Measurements from ENCODE around the gene DYNLL2. TPM values are rescaled to one million over a fixed set of nuclear protein-coding genes. Genes with fewer than 3 reads are reported as not detected.
A peak's percentile ranks its signal among the peaks of the same experiment; 100 is the strongest.
"Not testable (repeated sequence)": the region's sequence is repeated elsewhere in the genome, so short reads cannot be mapped to it uniquely, and the experiment has no call there.

DYNLL2 gene
- total and polyA plus RNA-seq, 3 experiments from 2014 or later = 1.4 to 41.0 (median 40.3) TPM

DNA sequence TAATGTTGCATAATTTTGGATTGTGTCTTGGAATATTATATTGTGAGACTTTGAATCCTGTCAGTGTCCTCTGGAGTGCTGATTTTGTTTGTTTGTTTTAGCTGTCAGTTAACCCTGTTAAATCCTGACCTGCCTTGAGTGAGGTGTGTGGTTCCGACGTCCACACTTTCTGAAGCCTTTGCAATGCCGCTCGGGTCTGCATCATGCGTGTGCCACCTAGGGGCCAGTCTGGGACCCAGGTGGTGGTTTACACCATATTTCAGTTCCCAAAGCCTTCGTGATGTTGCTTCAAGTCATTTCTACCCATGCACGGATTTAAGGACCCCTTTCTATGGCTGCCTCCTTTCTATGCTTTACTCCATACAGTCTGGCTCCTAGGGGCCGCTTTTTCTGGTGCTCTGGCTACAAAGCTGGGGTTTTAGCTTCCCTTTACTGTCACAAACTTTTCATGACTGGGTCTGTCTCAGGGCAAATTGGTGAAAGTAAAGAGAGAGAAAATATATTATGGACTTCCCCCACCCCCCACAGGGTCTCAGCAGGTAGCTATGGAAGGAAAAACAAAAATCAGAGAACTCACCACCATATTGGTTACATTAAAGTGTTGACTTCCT lies 53.6 kb downstream of the DYNLL2 start:
- no peak overlapping the region for H3K4me3 Mint-ChIP-seq
- DNase-seq = no peak
- no peaks in the 10 kb centered on the region for H3K36me3 ChIP-seq (ENCODE audit: insufficient read depth, low read length)
- H3K9me3 ChIP-seq (ENCODE audit: low read length) = no peaks in the 10 kb centered on the region
- H3K27me3 Mint-ChIP-seq = peaks cover 2 to 9% of the 10 kb centered on the region in 2 donors
- no peaks in the 10 kb centered on the region for H3K4me1 ChIP-seq (ENCODE audit: insufficient read depth, low read length)
- H3K9me3 Mint-ChIP-seq = peaks cover 5 to 16% (median 14%) of the 10 kb centered on the region in 5 donors
- H3K4me3 ChIP-seq (ENCODE audit: low read length) = no peak overlapping the region
- peaks cover 0 to 29% (median 5%) of the 10 kb centered on the region in 3 donors for H3K36me3 Mint-ChIP-seq
- peaks cover 0 to 4% (median 1%) of the 10 kb centered on the region in 3 donors for H3K4me1 Mint-ChIP-seq
- H3K27ac ChIP-seq (ENCODE audit: low read depth, low read length) = no peak overlapping the region
- ChIA-PET CTCF (interaction anchor here (1.0 to 1.4 kb wide), 3 partner anchors 15 to 63 kb away, joined by 3 to 7 read pairs (median 5); no protein-coding TSS in a partner anchor), POLR2A (no interaction called here)
- no peak overlapping the region for H3K27ac Mint-ChIP-seq
- no peaks in the 10 kb centered on the region for H3K27me3 ChIP-seq (ENCODE audit: insufficient read depth, low read length, poor library complexity, severe bottlenecking)

DNA sequence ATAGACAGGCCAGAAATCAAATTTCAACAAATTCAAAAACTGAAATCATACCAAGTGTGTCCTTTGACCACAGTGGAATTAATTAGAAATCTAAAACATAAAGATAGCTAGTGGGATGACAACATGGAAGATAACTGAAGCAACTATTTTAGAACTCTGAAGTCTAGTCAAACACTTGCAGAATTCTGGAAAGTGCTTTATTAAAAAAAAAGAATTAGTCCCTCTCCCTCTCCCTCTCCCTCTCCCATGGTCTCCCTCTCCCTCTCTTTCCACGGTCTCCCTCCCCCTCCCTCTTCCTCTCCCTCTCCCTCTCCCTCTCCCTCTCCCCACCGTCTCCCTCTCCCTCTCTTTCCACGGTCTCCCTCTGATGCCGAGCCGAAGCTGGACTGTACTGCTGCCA lies 58.3 kb downstream of the DYNLL2 start:
- Histone ChIP-seq H3K36me3 (ENCODE audit: insufficient read depth, low read length) (no peaks in the 10 kb centered on the region), H3K4me3 (ENCODE audit: low read length) (no peak overlapping the region), H3K27me3 (ENCODE audit: insufficient read depth, low read length, poor library complexity, severe bottlenecking) (no peaks in the 10 kb centered on the region), H3K9me3 (ENCODE audit: low read length) (peaks cover 15% of the 10 kb centered on the region), H3K27ac (ENCODE audit: low read depth, low read length) (no peak overlapping the region), H3K4me1 (ENCODE audit: insufficient read depth, low read length) (no peaks in the 10 kb centered on the region)
- Mint-ChIP-seq H3K27me3 (peaks cover 2 to 6% of the 10 kb centered on the region in 2 donors), H3K27ac (no peak overlapping the region), H3K9me3 (peaks cover 28 to 34% (median 32%) of the 10 kb centered on the region in 5 donors), H3K36me3 (peaks cover 6 to 41% (median 18%) of the 10 kb centered on the region in 3 donors), H3K4me1 (peaks cover 0 to 4% (median 2%) of the 10 kb centered on the region in 3 donors), H3K4me3 (no peak overlapping the region)
- ChIA-PET CTCF (no interaction called here), POLR2A (no interaction called here)
- no peak for DNase-seq

DNA sequence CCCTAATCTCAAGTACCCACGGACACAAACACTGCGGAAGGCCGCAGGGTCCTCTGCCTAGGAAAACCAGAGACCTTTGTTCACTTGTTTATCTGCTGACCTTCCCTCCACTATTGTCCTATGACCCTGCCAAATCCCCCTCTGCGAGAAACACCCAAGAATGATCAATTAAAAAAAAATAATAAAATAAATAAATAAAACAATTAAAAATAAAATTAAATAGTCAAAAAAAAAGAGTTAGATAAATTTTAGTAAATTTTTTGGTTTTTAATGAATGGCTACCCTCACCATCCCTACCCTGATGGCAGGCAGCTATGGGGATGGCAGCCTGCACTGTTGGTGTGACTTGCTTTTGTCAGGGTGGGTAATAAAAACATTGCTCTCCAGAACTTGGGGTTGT lies 60.1 kb downstream of the DYNLL2 start:
- CTCF ChIA-PET; H3K27me3 ChIP-seq (ENCODE audit: insufficient read depth, low read length, poor library complexity, severe bottlenecking); H3K27ac Mint-ChIP-seq; H3K4me3 Mint-ChIP-seq; H3K4me1 ChIP-seq (ENCODE audit: insufficient read depth, low read length); H3K4me3 ChIP-seq (ENCODE audit: low read length); DNase-seq; H3K27ac ChIP-seq (ENCODE audit: low read depth, low read length); POLR2A ChIA-PET; H3K27me3 Mint-ChIP-seq; H3K36me3 ChIP-seq (ENCODE audit: insufficient read depth, low read length): not testable (repeated sequence)
- peaks cover 2 to 12% (median 4%) of the 10 kb centered on the region in 3 donors for H3K4me1 Mint-ChIP-seq
- peaks cover 32 to 43% (median 37%) of the 10 kb centered on the region in 5 donors for H3K9me3 Mint-ChIP-seq
- peaks cover 6 to 47% (median 21%) of the 10 kb centered on the region in 3 donors for H3K36me3 Mint-ChIP-seq
- H3K9me3 ChIP-seq (ENCODE audit: low read length) = peaks cover 15% of the 10 kb centered on the region

DNA sequence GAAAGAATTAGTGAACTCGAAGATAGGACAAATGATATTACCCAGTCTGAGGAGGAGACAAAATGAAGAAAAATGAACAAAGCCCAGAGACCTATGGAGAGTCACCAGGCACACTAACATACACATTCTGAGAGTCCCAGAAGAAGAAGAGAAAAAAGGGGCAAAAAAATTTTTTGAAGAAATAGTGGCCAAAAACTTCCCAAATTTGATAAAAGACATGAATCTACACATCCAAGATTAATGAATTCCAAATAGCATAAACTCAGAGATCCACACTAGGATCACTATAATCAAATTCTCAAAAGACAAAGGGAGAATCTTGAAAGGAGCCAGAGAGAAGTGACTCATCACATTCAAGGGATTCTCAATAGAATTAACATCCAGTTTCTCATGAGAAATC lies 61.6 kb downstream of the DYNLL2 start:
- CTCF ChIA-PET = interaction anchor here (1.0 kb wide), 1 partner anchor 9 kb away, joined by 3 read pairs; no protein-coding TSS in a partner anchor
- POLR2A ChIA-PET = no interaction called here
- peaks cover 6 to 58% (median 21%) of the 10 kb centered on the region in 3 donors for H3K36me3 Mint-ChIP-seq
- H3K9me3 Mint-ChIP-seq = peaks cover 32 to 46% (median 37%) of the 10 kb centered on the region in 5 donors
- H3K36me3 ChIP-seq (ENCODE audit: insufficient read depth, low read length) = no peaks in the 10 kb centered on the region
- H3K27me3 ChIP-seq (ENCODE audit: insufficient read depth, low read length, poor library complexity, severe bottlenecking) = no peaks in the 10 kb centered on the region
- H3K4me1 Mint-ChIP-seq = peaks cover 5 to 23% (median 14%) of the 10 kb centered on the region in 3 donors
- no peak overlapping the region for H3K27ac ChIP-seq (ENCODE audit: low read depth, low read length)
- H3K4me3 Mint-ChIP-seq = no peak overlapping the region
- DNase-seq = no peak
- no peak overlapping the region for H3K4me3 ChIP-seq (ENCODE audit: low read length)
- H3K9me3 ChIP-seq (ENCODE audit: low read length) = peaks cover 15% of the 10 kb centered on the region
- no peaks in the 10 kb centered on the region for H3K4me1 ChIP-seq (ENCODE audit: insufficient read depth, low read length)
- H3K27me3 Mint-ChIP-seq = peaks cover 2 to 5% of the 10 kb centered on the region in 2 donors
- H3K27ac Mint-ChIP-seq = peak overlapping the region in 1 of 8 donors; percentile 61

Other genes with a start within 250 kb of the DYNLL2 start
- 10 to 100 TPM; 83.1 to 88.5 TPM for gene MRPS23, start 233.4 kb upstream of the DYNLL2 start, total RNA-seq
- gene MRPS23, start 233.4 kb upstream of the DYNLL2 start, polyA plus RNA-seq = 42.6 TPM
- under 1 TPM; 0.33 to 0.73 TPM for gene CUEDC1, start 128.0 kb upstream of the DYNLL2 start, total RNA-seq
- gene CUEDC1, start 128.0 kb upstream of the DYNLL2 start, polyA plus RNA-seq = not detected
- 10 to 100 TPM; 29.1 to 29.5 TPM for gene VEZF1, start 95.2 kb upstream of the DYNLL2 start, total RNA-seq
- gene VEZF1, start 95.2 kb upstream of the DYNLL2 start, polyA plus RNA-seq = 50.8 TPM
- gene SRSF1, start 76.2 kb upstream of the DYNLL2 start, total RNA-seq = 100 to 1,000 TPM; 469 to 492 TPM
- gene SRSF1, start 76.2 kb upstream of the DYNLL2 start, polyA plus RNA-seq = 50.6 TPM
- under 1 TPM; 0.26 to 0.29 TPM for gene OR4D1, start 65.0 kb downstream of the DYNLL2 start, total RNA-seq
- 1.7 TPM for gene OR4D1, start 65.0 kb downstream of the DYNLL2 start, polyA plus RNA-seq
- not detected for gene OR4D2, start 83.6 kb downstream of the DYNLL2 start, total RNA-seq
- gene OR4D2, start 83.6 kb downstream of the DYNLL2 start, polyA plus RNA-seq = not detected
- gene EPX, start 109.3 kb downstream of the DYNLL2 start, total RNA-seq = not detected
- not detected for gene EPX, start 109.3 kb downstream of the DYNLL2 start, polyA plus RNA-seq
- 10 to 100 TPM; 26.2 to 33.9 TPM for gene MKS1, start 135.8 kb downstream of the DYNLL2 start, total RNA-seq
- 10.7 TPM for gene MKS1, start 135.8 kb downstream of the DYNLL2 start, polyA plus RNA-seq
- not detected for gene LPO, start 155.2 kb downstream of the DYNLL2 start, total RNA-seq
- gene LPO, start 155.2 kb downstream of the DYNLL2 start, polyA plus RNA-seq = not detected
- gene MPO, start 197.5 kb downstream of the DYNLL2 start, total RNA-seq = not detected
- gene MPO, start 197.5 kb downstream of the DYNLL2 start, polyA plus RNA-seq = not detected
- gene TSPOAP1, start 245.4 kb downstream of the DYNLL2 start, total RNA-seq = 10 to 100 TPM; 14.4 to 15.0 TPM
- gene TSPOAP1, start 245.4 kb downstream of the DYNLL2 start, polyA plus RNA-seq = 4.0 TPM